GM21381 (cell line): ENCODE data around the gene CSDE1.

Source experiments
- ATAC-seq: cut with Tn5 transposase; IDR thresholded peaks from one replicate; pipeline ENCODE4 v1.9.1; 2021; ENCODE audit warnings: mild to moderate bottlenecking, moderate library complexity; ENCODE audit not compliant: unreplicated experiment

Gene CSDE1

DNA sequence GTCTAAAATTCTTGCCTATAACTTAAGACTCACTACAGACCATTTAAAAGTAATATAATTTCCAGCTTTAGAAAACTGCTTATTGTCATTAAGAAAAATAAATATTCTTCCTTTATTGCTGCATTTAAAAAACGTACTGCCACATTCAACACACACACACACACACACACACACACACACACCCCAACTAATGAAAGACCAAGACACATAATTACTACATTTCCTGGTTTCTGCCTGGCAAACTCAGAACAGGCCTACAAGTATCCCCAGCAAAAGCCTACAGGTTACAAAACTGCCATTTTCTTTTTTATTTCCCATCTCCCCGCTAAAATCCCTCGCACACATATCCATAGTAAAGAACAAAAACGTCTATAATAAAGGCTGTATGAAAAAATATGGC is 89.4 kb downstream of the CSDE1 start:
- no peak for ATAC-seq

DNA sequence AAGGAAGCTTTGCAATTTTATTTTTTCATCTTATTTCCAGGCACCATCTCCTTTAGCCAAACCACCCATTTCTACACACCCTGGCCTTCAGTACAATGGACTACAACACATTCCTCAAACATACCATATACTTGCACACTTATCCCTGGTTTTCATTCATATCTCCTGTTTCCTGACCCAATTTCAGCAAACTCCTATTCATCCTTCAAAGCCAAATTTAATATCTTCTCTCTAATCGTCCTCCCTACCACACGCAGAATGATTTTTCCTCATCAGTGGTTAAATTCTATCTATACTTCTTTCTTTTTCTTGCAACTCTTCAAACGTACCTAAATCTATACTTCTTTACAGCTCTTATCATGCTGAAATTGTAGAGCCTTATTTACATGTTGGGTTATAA is 90.8 kb downstream of the CSDE1 start:
- no peak for ATAC-seq
